Type B pancreatic cell (in vitro differentiated cells): ENCODE measurements around the gene PIGQ. TPM values are rescaled to one million over a fixed set of nuclear protein-coding genes. Genes with fewer than 3 reads are reported as not detected.
A peak's percentile ranks its signal among the peaks of the same experiment; 100 is the strongest.

Experiments used
- DNase-seq: peaks from one replicate; pipeline ENCODE4 v3.0.0; 2021; ENCODE audit warnings: mixed read lengths; ENCODE audit not compliant: unreplicated experiment; ENCODE audit errors: extremely low spot score
- H3K27ac Mint-ChIP-seq: 2 replicates; pipeline ENCODE4 v1.8.0; 2021; ENCODE audit warnings: mild to moderate bottlenecking, mixed read lengths
- H3K27me3 Mint-ChIP-seq: 2 replicates; pipeline ENCODE4 v1.8.0; 2021; ENCODE audit warnings: mixed read lengths
- H3K36me3 Mint-ChIP-seq: 2 replicates; pipeline ENCODE4 v1.8.0; 2021; ENCODE audit warnings: mixed read lengths
- H3K4me1 Mint-ChIP-seq: one replicate; pipeline ENCODE4 v1.8.0; 2021; ENCODE audit warnings: mixed read lengths; ENCODE audit not compliant: unreplicated experiment
- H3K4me3 Mint-ChIP-seq: 2 replicates; pipeline ENCODE4 v1.8.0; 2021; ENCODE audit warnings: mild to moderate bottlenecking, mixed read lengths
- H3K9me3 Mint-ChIP-seq: 2 replicates; pipeline ENCODE4 v1.8.0; 2021; ENCODE audit warnings: mixed read lengths
- total RNA-seq: library from RNA; stranded (reverse); gene quantifications from 2 replicates; pipeline ENCODE4 v1.2.1, GENCODE V29; 2021; ENCODE audit warnings: low replicate concordance
- TF ChIP-seq, protein P1 (sequence below): fragments of 200-600 bp; sonication (generic); conservative IDR thresholded peaks from 2 replicates; pipeline ENCODE4 v1.5.0; 2021; ENCODE audit warnings: antibody characterized with exemption, mild to moderate bottlenecking

The PIGQ gene
- total RNA-seq, 1 donor from 2014 or later = 83.5 TPM

DNA sequence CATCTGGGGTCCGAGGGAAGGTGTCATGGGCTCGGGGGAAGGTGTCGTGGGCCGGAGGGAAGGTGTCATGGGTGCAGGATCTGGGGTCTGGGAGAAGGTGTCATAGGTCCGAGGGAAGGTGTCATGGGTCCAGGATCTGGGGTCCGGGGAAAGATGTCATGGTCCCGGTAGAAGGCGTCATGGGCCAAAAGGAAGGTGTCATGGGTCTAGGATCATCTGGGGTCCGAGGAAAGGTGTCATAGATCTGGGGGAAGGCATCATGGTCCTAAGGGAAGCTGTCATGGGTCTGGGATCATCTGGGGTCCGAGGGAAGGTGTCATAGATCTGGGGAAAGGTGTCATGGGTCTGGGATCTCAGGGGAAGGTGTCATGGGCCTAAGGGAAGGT lies 21.0 kb downstream of the PIGQ start:
- Mint-ChIP-seq H3K36me3 (peaks cover 4% of the 10 kb centered on the region), H3K4me3 (peak overlapping the region; percentile 91)

DNA sequence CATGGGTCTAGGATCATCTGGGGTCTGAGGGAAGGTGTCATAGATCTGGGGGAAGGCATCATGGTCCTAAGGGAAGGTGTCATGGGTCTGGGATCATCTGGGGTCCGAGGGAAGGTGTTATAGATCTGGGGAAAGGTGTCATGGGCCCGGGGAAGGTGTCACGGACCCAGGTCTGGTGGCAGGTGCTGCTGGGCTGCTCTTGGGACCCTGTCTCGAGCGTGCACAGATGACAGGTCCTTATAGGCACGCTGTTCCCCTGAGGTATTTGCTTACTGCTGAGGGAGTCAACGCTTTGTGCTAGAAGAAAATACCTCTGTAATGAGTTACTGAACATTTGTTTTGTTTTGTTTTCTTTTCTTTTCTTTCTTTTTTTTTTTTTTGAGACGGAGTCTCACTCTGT lies 21.5 kb downstream of the PIGQ start:
- H3K4me1 Mint-ChIP-seq = peaks cover 29% of the 10 kb centered on the region
- H3K36me3 Mint-ChIP-seq = peaks cover 4% of the 10 kb centered on the region
- TF ChIP-seq, protein P1, sequence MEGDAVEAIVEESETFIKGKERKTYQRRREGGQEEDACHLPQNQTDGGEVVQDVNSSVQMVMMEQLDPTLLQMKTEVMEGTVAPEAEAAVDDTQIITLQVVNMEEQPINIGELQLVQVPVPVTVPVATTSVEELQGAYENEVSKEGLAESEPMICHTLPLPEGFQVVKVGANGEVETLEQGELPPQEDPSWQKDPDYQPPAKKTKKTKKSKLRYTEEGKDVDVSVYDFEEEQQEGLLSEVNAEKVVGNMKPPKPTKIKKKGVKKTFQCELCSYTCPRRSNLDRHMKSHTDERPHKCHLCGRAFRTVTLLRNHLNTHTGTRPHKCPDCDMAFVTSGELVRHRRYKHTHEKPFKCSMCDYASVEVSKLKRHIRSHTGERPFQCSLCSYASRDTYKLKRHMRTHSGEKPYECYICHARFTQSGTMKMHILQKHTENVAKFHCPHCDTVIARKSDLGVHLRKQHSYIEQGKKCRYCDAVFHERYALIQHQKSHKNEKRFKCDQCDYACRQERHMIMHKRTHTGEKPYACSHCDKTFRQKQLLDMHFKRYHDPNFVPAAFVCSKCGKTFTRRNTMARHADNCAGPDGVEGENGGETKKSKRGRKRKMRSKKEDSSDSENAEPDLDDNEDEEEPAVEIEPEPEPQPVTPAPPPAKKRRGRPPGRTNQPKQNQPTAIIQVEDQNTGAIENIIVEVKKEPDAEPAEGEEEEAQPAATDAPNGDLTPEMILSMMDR = no peak
- no peaks in the 10 kb centered on the region for H3K27me3 Mint-ChIP-seq
- peak overlapping the region; percentile 91 for H3K4me3 Mint-ChIP-seq
- H3K9me3 Mint-ChIP-seq = no peaks in the 10 kb centered on the region
- DNase-seq = no peak
- H3K27ac Mint-ChIP-seq = peak overlapping the region; percentile 79

More for the DNA sequence above, 21.0 kb downstream of the PIGQ start:
- DNase-seq = no peak
- Mint-ChIP-seq H3K27ac (peak overlapping the region; percentile 79), H3K27me3 (no peaks in the 10 kb centered on the region), H3K4me1 (peaks cover 31% of the 10 kb centered on the region), H3K9me3 (no peaks in the 10 kb centered on the region)
- TF ChIP-seq, protein P1 = no peak

DNA sequence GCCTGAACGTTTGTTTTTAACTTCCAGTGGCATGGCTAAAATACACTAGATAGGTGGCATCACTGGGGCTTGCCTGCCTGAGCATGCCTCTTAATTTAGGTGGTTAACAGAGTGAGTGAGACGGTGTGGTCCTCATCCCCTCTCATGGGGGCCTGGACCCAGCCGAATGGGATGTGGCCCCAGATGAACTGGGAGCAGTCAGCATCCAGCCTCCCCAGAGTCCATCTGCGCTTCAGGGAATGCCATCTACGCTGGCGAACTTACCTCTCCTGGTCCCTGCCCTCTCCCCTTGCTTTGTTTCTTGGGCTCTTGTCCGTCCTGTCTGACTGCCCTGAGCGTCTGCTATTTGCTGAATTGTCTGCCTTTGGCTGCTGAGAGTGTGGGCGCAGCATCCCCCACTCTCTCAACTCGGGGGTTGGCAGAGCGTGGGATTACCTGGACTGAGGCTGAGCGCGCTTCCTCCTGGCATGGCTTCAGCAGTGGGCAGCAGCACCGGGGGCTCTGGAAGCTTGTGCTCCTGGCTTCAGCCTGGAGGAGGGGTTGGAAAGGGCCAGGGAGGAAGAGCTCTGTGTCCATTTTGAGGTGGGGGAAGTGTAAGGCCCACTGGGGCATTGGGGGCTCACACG lies 22.2 kb downstream of the PIGQ start:
- H3K27me3 Mint-ChIP-seq = no peaks in the 10 kb centered on the region
- H3K36me3 Mint-ChIP-seq = peaks cover 12% of the 10 kb centered on the region
- H3K27ac Mint-ChIP-seq = peak overlapping the region; percentile 90
- H3K4me1 Mint-ChIP-seq = peaks cover 29% of the 10 kb centered on the region
- H3K9me3 Mint-ChIP-seq = no peaks in the 10 kb centered on the region
- no peak for DNase-seq
- TF ChIP-seq, protein P1 = no peak
- peak overlapping the region; percentile 91 for H3K4me3 Mint-ChIP-seq

DNA sequence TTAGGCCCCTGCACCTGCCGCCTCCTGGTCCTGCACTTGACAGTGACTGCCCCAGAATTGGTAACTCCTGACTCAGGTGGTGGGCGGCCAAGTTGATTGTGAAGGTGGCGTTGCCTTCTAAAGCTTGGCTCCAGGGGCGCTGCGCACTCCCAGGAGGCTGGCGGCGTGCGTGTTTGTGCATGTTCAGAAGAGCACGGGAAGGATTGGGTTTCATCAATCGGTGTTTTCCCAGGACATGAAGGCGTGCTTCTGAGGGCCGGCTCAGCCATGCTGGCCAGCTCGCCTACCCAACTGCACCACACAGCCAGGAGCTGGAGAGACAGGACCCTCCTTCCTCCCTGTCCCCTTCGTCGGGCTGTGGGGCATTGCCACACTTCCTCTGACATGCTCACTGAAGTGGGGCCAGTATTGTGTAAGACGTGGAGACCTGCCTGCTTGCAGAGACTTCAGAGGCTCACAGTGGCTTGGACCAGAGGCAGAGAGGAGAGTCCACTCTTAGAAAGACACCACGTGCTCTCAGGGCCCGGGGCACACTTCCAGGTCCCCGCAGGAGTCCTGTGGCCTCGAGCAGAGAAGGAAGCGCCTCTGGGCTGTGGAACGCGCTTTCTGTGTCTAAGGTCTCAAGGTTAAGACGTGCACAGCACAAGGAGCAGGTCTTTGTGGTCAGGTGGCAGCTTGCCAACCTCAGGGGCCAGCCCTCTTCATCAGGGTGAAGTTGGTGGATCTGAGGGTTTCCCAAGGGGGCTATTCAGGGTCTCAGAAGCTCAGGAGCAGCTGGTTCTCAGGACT lies 22.9 kb downstream of the PIGQ start:
- Mint-ChIP-seq H3K9me3 (no peaks in the 10 kb centered on the region), H3K27ac (peak overlapping the region; percentile 90), H3K4me1 (peaks cover 26% of the 10 kb centered on the region), H3K27me3 (no peaks in the 10 kb centered on the region), H3K4me3 (peak overlapping the region; percentile 91), H3K36me3 (peaks cover 13% of the 10 kb centered on the region)
- no peak for DNase-seq
- TF ChIP-seq, protein P1 = no peak

DNA sequence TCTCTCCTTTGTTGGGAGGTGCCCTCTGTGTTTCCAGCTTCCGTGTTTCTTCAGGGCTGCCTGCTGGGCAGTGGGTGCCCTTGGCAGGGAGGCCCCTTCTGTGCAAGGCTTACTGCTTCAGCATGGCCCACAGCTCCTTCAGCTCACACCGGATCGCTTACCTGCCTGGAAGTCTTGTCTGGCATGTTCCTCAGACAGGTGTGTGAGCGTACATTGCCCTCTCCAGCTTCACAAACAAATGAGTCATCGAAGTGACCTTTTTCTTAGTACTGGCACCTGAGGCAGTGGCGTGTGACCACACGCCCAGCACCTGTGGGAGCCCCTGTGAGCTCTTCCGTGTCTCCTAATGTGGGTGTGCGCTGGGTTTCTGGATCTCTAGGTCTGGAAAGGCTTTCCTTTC lies 23.6 kb downstream of the PIGQ start:
- no peak for DNase-seq
- Mint-ChIP-seq H3K4me3 (peak overlapping the region; percentile 91), H3K36me3 (peaks cover 13% of the 10 kb centered on the region), H3K27ac (peak overlapping the region; percentile 90), H3K4me1 (peaks cover 26% of the 10 kb centered on the region), H3K27me3 (no peaks in the 10 kb centered on the region), H3K9me3 (no peaks in the 10 kb centered on the region)
- TF ChIP-seq, protein P1 = no peak
